HG03159 (cell line): ENCODE results near the gene ARL6IP6.

Source experiments
- ATAC-seq: cut with Tn5 transposase; IDR thresholded peaks from one replicate; pipeline ENCODE4 v1.9.1; 2021; ENCODE audit warnings: mild to moderate bottlenecking, moderate library complexity; ENCODE audit not compliant: unreplicated experiment

The ARL6IP6 gene

DNA sequence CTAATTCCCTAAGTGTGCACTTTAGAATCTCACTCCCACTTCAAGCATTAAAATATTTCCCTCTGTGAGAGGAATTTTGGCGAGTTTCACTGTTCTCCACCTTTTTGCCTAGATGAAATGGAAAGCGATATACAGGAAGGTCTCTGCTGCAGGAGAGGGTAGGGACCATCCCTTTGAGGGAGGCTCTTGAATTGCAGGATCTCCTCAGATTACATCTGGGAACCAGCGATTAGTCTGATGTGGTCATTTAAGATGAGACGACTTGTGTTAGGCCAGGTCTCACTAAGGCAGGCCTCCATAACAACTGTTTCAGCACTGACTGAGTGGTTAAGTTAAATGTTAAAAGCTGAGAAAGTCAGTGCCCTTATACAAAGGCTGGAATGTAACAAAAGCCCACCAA, 74.6 kb downstream of the ARL6IP6 start:
- no peak for ATAC-seq

DNA sequence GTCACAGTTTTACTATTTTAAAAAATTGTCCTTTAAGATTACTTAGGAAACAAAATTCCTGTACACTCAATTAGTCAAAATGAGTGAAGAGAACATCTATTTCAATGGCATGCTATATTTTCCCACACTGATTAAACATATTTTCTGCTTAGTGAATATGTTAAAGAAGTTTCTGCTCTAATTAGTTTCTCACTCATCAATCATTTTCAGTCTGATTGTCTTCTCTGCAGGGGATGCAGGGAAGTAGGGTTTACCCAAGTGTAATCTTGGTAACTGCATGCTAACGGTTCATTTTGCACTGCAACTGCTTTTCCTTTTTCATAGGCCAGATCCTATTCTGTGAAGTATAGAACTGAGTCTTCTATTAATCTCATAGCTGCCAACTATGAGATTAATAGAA, 78.5 kb downstream of the ARL6IP6 start:
- no peak for ATAC-seq

DNA sequence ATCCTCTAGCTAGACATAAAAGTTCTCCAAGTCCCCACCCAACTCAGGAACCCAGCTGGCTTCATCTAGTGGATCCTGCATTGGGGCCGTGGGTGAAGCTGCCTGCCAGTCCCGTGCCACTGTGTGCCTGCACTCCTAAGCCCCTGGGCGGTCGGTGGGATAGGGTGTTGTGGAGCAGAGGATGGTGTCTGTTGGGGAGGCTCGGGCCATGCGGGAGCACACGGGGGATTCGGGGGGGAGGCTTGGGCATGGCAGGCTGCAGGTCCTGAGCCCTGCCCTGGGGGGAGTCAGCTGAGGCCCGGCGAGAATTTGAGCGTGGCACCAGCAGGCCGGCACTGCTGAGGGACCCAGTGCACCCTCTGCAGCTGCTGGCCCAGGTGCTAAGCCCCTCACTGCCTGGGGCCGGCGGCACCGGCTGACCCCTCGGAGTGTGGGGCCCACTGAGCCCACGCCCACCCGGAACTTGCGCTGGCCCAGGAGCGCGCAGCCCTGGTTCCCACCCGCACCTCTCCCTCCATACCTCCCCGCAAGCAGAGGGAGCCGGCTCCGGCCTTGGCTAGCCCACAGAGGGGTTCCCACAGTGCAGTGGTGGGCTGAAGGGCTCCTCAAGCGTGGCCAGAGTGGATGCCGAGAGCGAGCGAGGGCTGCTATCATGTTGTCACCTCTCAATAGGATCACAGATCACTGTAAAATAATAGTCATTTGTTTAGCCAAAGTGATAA, 86.4 kb downstream of the ARL6IP6 start:
- no peak for ATAC-seq

DNA sequence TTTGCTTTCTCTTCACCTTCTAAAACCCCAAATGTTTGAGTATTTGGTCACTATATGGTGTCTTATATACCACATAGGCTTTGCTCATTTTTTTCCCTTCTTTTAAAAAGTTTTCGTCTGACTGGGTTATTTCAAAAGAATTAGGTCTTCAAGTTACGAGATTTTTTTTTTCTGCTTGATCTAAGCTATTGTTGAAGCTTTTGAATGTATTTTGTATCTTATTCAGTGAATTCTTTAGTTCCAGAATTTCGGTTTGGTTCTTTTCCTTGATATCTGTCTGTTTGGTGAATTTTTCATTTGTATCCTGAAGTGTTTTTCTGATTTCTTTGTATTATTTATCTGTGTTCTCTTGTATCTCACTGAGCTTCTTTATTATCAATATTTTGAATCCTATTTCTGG, 93.5 kb downstream of the ARL6IP6 start:
- ATAC-seq: no peak
